ENCODE results near the gene DNAJC12.
"Not testable (repeated sequence)": the region's sequence is repeated elsewhere in the genome, so short reads cannot be mapped to it uniquely, and the experiment has no call there.

DNAJC12 gene

DNA sequence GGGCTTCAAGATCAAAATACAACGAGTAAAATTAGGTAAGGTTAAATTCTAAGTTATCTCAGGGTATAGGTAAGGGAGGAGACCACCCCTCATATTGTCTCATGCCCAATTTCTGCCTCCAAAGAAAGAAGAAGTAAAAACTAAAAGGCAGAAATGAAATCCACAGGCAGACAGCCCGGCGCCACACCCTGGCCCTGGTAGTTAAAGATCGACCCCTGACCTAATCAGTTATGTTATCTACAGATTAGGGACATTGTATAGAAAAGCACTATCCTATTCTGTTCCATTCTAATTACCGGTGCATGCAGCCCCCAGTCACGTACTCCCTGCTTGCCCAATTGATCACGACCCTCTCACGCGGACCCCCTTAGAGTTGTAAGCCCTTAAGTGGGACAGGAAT is 75.4 kb downstream of the DNAJC12 start:
- DNase-seq (ENCODE audit: low spot score), result not testable (repeated sequence)

DNA sequence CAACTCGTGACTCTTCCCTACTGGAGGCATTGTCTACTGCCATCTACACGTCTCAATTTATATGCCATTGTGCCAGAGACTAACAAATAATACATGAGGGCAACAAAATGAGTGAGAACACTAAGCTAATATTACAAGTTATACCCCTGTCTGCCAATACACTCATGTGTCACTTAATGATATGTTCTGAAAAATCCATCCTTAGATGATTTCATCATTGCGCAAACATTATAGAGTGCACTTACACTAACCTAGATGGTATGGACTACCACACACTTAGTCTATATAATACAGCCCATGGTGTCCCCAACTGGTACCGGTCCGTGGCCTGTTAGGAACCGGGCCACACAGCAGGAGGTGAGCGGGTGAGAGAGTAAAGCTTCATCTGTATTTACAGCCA is 77.7 kb downstream of the DNAJC12 start:
- no peak for DNase-seq (ENCODE audit: low spot score)
